IPS-11a (cell line): ENCODE data around the gene REG3G.
A peak's percentile ranks its signal among the peaks of the same experiment; 100 is the strongest.

Source experiments
- H3K4me3 ChIP-seq: one replicate; pipeline ENCODE4 v1.5.1; 2013; ENCODE audit warnings: low read depth, low read length, control low read depth

REG3G gene

DNA sequence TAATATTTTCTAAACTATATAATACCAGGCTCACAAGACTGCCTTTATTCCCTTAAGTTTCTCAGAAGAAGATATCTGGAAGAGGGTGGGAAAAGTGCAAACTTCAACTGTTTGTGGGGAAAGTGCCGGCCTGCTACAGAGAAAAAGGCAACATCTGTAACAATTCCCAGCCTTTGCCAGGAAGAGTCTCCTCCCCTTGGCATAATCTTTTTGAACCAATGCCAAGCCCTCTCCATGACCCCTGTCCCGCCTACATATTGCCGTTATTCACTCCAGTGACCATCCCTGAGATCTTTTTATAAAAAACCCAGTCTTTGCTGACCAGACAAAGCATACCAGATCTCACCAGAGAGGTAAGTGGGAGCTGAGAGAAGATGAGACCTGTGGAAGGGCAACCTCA lies at the start of gene REG3G:
Gene REG3G, plus strand, starts transcription at position 282 of the 400 bp plus-strand sequence. CDS start 392 bp downstream, outside the sequence.
- no peak within 1 kb of the TSS for H3K4me3 ChIP-seq

DNA sequence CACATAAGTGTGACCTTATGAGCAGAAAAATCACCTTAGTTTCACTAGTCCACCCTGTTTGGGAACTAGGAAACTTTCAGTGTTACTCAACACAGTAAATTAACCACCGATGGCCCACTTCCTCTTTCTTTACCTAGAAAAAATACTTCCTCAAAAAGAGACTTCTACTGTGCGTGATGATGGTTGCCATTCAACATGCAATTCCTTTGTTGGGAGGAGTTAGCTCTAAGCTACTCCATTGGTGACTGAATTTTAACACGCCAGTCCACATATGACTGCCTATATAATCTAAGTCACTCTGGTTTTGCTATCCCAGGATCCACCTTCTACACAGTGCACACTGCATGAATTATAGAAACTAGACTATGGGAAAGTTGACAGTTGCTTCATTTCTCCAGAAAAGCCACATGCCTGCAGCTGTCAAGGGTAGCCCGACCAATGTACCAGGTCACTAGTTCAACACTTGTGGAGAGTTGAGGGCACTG lies 47.8 kb upstream of the REG3G start:
- no peak overlapping the region for H3K4me3 ChIP-seq

DNA sequence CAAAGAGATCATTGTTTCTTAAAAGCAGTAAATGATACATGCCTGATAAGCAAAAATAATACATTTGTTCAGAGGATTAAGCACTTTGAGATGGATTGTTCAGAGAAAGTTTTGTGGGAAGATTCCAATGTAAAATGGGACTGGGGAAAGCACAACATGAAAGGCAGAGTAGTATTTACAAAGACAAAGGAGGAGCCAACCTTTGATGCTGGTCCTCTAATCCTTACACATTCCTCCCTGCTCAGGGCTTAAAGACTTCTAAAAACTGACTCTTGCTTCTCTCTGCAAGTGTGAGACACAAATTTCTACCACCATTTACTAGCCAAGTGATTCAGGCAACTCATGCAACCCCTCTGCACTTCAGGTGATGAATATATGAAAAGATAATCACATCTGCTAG lies 47.2 kb upstream of the REG3G start:
- no peak overlapping the region for H3K4me3 ChIP-seq

DNA sequence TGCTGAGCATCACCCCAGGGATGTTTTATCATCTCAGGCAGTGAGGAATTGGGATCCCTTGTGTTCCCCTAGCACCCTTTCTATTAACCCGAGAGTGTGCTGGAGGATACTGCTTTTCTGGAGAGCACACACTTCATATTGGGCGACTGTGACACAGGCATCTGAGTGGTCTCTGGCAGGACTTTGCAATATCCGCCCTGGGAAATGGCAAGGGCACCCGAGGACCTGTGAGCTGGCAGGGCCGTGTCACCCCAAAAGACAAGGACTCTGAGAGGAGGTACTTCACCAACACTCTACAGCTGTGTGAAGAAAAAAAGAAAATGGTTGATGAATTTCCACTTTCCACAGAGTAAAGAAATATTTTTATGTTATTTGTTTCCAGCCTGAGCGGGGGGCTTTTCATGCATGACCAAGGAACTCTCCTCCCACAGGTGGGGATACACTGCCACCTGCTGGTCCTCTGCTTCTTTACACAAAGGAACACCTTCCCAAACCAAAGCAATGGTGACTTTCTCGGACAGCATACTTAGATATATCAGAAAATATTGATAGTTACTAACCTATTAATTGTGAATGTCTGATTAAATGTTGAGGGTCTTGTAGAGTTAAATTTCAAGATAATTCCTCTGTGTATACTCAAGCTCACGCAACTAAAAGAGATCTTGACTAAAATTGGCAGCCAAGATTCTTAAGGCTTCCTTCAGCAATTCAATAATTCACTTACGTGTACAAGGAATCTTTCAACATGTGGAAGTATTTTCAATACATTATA lies 45.9 kb upstream of the REG3G start:
- H3K4me3 ChIP-seq: no peak overlapping the region

DNA sequence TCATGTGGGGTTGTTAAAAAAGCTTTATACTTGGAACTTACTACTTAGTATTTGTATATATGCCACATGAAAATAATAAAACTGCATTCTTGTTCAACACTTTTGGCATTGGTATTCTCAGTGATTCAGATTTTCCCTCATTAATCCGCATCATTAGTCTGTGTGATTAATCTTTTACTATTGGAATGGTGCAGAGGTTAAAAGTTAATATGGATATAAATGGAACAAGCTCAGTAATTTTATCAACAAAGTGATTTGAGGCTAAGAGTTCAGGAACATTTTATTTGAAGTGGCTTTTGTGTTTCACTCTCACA lies 45.4 kb upstream of the REG3G start:
- no peak overlapping the region for H3K4me3 ChIP-seq

DNA sequence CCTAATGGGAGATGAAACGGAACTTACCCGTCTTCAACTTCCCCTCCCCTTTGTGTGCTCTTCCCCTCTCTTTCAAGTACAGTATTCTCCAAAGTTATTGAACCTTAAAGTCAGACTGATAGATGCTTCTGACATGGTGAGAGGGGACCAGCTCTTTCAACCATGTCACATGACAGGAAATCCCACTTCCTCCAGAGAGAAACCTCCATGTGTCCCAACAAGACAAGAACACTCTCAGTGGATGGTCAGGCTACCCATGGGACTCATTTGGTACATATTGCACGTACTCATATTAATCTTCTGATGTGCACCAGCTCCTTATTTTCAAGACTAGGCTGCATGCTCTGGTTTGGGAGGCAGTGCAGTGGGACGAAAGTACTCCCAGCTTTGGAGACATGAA lies 44.6 kb upstream of the REG3G start:
- H3K4me3 ChIP-seq: no peak overlapping the region

DNA sequence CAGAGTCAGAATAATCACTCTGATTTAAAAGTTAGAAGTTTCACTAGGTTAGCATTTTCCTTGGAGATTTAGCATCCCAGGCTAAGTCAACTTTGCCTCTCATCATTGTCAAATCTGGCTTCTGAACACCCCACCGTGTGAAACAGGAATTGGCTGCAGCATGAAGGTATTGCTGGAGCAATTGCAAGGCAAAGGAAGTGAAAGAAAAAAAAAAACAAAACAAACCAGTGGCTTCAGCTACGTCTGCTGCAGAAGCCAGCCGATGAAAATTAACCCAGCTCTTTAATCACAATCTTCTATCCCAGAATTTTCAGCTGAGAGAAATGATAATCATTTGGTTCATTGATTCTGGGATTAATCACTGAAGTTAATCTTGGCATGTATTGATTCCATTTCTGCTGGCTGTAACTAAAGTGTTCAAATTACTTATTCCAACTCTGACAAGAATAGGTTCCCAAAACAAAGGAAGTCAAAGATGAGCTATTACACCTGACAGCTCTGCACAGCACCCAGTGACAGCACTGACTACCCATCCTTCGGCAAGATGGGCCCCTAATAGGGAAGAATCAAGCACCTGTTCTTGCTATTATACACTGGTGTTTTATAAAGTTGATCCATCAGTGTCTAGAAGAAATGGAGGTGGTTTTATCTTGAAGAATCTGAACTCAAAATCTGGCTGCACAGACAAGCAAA lies 42.7 kb upstream of the REG3G start:
- no peak overlapping the region for H3K4me3 ChIP-seq

DNA sequence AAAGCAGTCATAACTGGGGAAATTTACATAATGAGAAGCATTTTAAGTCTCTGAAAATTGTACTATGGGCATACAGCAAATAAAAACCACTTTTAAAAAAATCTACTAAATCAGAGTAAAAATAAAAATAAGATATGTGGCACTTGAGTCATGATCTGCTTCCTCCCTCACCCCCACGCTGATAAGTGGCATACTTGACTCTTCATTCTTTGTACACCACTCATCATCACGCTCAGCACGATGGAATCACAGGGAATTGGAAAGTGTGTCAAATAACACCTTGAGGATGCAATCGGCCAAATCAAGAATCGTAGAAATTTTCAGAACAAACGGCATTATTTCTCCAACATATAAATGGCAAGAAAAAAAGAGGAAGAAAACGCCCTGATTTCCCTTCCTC lies 41.1 kb upstream of the REG3G start:
- H3K4me3 ChIP-seq: no peak overlapping the region

DNA sequence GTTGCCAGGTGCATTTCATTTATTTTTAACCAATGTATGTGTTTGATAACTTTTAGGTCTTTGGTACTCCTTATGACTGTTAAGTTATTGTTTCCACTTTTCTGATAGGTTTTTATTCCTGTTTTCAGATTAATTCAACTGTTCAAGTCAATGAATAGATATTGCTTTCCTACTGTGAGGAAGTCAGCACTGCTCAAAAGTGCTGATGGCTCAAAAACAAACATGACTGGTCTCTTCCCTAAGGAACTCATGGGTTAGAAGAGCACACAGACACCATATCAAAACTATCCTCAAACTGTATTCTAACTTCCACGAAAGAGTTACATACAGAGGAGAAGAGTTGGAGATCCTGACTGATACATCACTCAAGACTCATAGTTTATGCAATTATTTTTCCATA lies 39.9 kb upstream of the REG3G start:
- H3K4me3 ChIP-seq: no peak overlapping the region

DNA sequence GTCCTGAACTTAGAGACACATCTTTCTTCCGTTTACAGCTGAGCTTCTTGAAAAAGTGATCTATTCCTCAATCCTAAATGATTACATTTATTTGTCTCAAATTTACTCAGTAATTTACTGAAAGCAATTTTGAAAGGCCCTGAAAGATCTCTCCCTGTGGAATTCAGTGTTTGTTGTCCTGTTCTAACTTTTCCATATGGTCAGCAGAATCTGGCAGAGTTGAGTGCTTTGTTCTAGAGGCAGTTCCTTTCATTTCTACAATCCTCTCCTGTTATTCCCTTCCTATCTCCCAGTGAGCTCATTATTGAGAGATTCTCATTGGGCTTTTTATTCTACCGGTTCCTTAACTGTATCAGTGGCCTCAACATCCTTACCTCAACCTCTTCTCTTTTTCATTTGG lies 36.5 kb upstream of the REG3G start:
- H3K4me3 ChIP-seq: no peak overlapping the region

DNA sequence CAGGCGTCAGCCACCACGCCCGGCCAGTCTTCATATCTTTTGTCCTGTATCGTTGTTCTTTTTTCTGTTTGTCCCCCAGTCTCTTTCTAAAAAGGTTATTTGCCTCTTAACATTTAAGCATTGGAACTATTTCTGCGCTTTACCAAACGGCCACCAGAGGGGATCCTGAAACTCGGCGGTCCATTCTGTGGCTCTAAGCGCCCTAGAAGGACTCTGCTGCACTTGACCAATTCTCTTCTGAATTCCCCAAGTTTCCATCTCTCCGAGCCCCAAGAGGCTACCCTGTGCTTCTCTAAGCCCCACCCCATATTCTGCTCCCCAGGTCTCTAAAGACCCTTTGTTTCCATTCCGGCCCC lies 33.1 kb upstream of the REG3G start:
- H3K4me3 ChIP-seq: peak overlapping the region; percentile 45

DNA sequence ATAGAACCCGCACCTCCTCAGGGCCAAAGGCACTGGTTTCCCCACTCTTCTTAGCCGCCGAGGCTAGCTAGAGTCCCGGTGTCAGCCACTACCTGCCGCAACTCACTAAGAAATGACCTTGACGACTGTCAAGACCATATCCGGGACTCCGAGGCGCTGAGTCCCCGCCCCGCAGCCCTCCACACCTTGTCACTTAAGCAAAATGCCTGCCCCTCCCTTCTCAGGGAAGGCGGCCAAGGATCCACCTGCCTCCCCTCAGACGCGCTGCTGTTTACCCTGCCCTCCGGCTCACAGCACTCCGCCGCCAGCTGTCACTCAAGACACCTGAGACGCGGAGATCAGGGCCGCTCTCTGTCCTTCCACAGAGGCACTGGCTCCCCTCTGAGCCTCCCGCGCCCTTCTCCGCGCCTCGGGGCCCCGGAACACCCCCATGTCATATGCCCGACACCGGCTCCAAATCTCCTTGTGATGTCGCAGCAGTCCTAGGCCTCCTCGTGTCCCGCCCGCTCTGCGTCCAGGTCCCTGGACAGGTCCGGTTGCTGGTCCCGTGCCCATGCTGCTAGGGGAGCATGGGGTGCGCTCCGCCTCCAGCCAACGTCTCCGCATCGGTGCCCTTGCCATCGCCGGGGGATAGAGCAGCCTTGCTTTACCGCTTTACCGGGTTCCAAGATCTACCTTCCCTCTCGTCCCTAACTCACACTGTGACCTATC lies 32.5 kb upstream of the REG3G start:
- H3K4me3 ChIP-seq: peak overlapping the region; percentile 45

DNA sequence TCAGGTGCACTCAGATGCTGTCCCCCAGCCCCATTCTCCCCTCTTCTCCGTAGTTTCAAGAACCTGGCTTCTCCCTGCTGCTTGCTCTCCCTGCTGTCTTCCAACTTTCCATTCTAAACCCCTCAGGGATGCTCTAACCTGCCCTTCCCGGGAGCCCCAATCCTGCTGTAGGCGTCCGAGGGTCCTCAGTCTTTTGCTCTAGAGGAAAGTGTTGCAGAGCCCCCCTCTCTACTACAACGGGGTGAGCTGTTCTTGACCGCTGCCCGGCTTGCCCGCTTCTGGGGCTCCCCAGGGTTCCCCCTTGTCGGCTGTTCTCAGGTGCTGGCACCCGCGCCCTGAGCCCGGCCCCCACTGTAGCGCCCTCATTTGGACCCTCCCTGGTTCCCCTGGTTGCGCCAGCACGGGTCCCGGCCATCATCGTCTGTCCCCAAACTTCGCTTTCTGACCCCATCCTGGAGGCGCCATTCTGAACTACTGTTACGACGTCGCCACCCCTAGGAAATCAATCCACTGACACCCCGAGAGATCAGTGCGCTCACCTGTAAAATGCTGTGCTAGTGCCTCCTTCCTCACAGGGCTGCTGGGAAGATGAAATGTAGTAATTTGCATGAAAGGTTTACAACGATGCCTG lies 31.9 kb upstream of the REG3G start:
- peak overlapping the region; percentile 45 for H3K4me3 ChIP-seq

DNA sequence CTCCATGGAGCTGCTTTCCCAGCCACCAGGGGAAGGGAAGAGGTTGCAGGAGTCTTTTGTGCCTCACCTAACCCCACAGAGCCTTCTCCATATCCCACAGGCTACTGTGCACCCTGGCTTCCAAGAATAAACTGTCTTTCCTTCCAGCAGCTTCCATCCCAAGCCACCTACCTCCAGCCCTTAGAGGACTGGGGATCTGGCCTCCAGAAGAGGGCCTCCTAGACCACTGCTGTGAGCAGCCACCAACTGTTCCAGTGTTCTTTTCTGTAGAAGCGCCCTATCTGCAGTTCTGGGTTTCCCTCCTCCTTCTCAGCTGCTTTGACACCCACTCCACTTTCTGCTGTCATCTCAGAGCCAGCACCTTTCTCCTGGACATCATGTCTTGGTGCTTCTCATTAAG lies 30.7 kb upstream of the REG3G start:
- H3K4me3 ChIP-seq: no peak overlapping the region

DNA sequence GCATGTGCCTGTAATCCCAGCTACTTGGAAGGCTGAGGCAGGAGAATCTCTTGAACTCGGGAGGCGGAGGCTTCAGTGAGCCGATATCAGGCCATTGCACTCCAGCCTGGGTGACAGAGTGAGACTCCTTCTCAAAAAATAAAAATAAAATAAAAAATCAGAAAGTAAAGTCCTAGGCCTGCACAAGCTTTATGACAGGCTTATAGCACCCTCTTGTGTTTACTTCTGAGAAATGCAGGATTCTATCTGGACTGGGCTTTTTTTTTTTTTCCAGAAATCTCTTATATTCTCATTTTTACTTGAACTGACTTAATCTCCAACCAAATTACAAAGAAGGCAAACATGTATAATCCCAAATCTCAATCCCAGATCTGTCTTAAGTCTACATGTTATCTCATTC lies 26.1 kb upstream of the REG3G start:
- no peak overlapping the region for H3K4me3 ChIP-seq

DNA sequence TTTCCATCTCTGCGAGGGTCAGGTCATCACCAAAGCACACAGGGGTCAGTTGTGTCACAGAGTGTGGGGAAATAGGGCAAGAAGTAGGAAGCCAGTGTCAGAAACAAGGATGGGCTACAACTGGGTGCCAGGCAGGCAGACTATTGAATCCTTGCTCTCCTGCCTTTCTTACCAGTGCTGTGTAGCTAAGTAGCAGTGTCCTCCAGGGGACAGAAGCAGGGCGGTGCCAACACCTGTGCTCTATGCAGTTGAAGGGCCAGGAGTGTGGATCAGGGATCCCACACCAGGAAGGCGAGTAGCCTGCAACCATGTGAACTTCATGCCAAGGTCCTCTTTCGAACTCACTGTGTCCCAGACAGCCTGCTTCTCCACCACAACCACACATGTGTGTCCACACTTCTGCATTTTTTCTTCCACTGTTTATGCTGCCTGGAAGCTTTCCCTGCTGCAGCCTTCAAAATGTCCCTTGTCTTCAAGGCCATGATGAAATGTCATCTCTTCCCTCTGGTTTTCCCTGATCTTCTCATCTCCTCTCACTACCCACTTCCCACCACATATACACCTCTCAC lies 25.4 kb upstream of the REG3G start:
- H3K4me3 ChIP-seq: no peak overlapping the region

DNA sequence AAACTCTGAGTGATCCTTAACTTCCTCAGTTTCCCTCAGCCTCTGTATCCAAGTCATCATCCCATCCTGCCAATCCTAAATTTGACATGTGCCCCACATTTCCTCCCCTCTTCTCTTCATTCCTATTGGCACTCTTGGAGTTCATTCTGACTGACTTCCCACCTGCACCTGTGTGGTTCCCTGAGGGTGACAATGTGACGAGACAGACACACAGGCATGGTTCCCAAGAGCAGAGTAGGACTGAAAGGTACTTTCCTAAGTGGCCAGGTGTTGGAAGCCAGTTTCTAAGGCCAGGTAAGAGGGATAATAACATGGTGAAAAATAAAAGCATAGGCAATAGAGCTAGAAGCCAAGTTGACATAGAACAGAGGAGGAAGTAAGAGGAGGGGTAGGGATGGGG lies 24.2 kb upstream of the REG3G start:
- H3K4me3 ChIP-seq: no peak overlapping the region

DNA sequence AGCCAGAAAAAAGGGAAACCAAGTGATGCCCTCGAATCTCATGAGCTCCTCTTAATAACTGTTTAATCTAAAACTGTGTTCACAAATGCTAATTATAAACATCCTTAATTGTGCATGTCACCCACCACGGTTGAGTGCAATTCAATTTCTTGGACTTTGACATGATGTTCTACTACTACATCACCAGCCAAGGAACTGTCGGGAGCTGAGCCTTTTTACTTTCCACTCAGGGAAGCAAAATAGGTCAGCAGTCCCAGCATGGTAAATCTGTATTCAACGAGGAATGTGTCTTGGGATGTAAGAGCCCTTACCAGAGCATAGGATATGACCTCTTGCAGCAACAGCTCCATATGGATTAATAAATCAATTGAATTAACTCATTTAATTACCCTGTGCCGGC lies 20.8 kb upstream of the REG3G start:
- H3K4me3 ChIP-seq: no peak overlapping the region

DNA sequence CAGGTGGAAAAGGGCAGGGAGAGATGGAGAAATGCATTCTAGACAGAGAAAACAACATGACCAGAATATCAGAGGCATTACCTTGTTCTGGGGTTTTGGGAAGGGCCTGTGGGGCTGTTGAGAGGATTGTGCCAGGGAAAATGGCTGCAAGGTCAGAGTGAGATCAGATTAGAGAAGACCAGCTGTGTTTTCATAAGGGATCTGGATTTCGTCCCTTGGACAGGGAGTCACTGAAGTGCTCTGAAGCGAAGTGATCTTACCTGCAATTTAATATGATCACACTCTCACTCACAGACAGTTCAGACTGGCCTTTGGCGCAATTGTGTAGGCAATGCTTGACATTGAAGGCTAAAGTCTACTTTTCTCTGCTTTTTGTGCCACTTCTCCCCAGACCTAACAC lies 20.3 kb upstream of the REG3G start:
- H3K4me3 ChIP-seq: no peak overlapping the region

DNA sequence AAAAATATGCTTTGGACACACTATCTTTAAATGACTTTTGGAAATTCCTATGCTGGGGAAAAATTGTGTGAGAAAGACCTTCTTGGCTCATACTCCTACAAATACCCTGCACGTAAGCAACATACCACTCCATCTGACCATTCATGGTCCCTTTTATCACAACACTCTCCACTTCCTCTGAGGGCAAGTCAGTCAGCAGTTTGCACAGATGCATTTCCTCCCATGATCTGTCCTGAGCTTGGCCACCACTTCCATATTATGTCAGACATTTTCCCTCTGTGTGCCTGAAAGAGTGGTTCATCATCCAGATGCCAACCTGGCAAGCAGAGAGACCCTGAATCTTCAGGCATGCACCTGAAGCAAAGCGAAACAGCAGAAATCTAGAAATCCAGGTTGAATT lies 16.1 kb upstream of the REG3G start:
- H3K4me3 ChIP-seq: no peak overlapping the region

DNA sequence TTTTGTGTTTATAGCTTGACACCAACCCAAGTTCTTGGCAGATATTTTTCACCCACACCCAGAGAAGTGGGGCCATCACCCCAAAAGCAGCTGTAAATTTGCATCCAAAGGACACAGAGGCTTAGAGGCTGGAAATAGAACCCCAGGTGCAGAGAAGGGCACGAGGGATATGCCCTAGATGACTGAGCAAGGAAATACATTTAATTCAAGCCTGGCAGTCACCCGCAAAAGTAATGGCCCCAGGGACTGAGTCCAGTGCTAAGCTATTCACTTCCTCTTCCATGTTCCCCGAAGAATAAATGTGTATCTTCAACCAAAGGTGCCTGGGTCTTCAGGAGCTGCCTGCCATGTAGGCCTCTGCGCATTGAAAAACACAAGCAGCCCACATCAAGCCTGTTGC lies 14.0 kb upstream of the REG3G start:
- H3K4me3 ChIP-seq: no peak overlapping the region
